ENCODE results near the gene ARHGAP24.
"Not testable (repeated sequence)": the region's sequence is repeated elsewhere in the genome, so short reads cannot be mapped to it uniquely, and the experiment has no call there.

Gene ARHGAP24

DNA sequence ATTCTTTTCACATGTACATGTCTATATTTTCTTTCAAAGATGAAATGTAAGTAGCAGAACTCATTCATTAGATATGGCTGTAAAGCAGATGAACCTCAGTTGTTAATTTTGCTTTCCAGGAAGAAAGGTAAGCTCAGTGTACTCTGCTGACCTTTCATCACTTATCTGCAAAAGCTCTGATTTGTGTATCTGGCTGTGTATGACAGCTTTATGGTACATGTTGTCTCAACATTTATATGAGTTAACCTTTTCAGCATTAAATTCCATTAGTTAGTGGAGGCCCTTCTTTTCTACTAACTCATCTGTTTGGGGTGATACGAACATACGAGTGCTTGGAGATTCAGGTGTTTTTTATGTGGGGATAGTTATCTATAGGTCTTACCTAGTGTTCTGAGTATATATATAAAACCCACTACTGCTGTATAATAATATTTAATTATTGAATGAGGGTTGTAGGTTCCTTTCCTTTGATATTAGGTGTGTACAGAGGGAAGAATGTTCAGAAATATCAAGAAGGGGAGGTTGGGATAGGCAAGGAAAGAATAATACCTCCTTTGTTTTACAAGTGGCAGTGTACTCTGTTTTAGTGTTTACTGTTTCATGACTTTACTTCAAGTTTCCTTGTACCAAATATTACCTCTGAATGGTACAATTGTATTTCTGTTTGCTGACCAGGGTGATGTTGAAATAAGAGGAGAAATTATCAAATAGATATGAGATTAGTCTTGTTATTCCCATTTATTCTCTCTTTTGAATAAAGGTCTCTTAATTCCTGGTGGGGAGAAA lies 395.5 kb downstream of the ARHGAP24 start:
- no peaks in the 10 kb centered on the region for H3K27me3 ChIP-seq (ENCODE audit: low read depth, low read length)
- no peak overlapping the region for H3K4me3 ChIP-seq (ENCODE audit: low read depth in 1 of 2, low read length in 2 of 2)
- H3K27ac ChIP-seq (ENCODE audit: low read length): no peak overlapping the region
- peaks cover 7 to 23% of the 10 kb centered on the region in 2 donors for H3K4me1 ChIP-seq (ENCODE audit: control insufficient read depth in 1 of 2, insufficient read depth in 2 of 2, low read length in 2 of 2)
- H3K36me3 ChIP-seq (ENCODE audit: control insufficient read depth in 1 of 2, insufficient read depth in 2 of 2, low read length in 2 of 2): no peaks in the 10 kb centered on the region
- no peaks in the 10 kb centered on the region for H3K9me3 ChIP-seq (ENCODE audit: control insufficient read depth in 1 of 2, low read length in 2 of 2)

GRCh38 chr4:85873566-85873965 lies 398.6 kb downstream of the ARHGAP24 start:
- Histone ChIP-seq H3K27ac (ENCODE audit: low read length) (no peak overlapping the region), H3K27me3 (ENCODE audit: low read depth, low read length) (no peaks in the 10 kb centered on the region), H3K4me3 (ENCODE audit: low read depth in 1 of 2, low read length in 2 of 2) (no peak overlapping the region), H3K9me3 (ENCODE audit: control insufficient read depth in 1 of 2, low read length in 2 of 2) (no peaks in the 10 kb centered on the region), H3K4me1 (ENCODE audit: control insufficient read depth in 1 of 2, insufficient read depth in 2 of 2, low read length in 2 of 2) (peaks cover 0 to 6% of the 10 kb centered on the region in 2 donors), H3K36me3 (ENCODE audit: control insufficient read depth in 1 of 2, insufficient read depth in 2 of 2, low read length in 2 of 2) (no peaks in the 10 kb centered on the region)

DNA sequence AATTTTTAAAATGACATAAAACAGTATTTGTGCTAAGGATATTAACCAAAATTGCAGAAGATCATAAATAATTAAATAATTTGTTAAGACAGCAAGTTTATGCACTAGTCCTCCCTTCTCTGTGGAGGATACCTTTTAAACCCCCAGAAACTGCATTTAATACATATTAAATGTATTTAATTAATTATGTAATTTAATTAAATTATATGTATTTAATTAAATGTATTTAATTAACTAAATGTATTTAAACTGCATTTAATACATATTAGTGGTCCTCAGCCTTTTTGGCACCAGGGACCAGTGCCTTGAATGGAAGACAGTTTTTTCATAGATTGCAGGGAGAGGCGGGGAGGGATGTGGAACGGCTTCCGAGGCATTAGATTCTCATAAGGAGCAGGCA lies 404.6 kb downstream of the ARHGAP24 start:
- Histone ChIP-seq H3K4me1 (ENCODE audit: control insufficient read depth in 1 of 2, insufficient read depth in 2 of 2, low read length in 2 of 2) (no peaks in the 10 kb centered on the region), H3K36me3 (ENCODE audit: control insufficient read depth in 1 of 2, insufficient read depth in 2 of 2, low read length in 2 of 2) (no peaks in the 10 kb centered on the region), H3K27me3 (ENCODE audit: low read depth, low read length) (no peaks in the 10 kb centered on the region), H3K9me3 (ENCODE audit: control insufficient read depth in 1 of 2, low read length in 2 of 2) (no peaks in the 10 kb centered on the region), H3K27ac (ENCODE audit: low read length) (no peak overlapping the region), H3K4me3 (ENCODE audit: low read depth in 1 of 2, low read length in 2 of 2) (no peak overlapping the region)

GRCh38 chr4:85883180-85883579 lies 408.2 kb downstream of the ARHGAP24 start:
- Histone ChIP-seq H3K4me1 (ENCODE audit: control insufficient read depth in 1 of 2, insufficient read depth in 2 of 2, low read length in 2 of 2) (no peaks in the 10 kb centered on the region), H3K4me3 (ENCODE audit: low read depth in 1 of 2, low read length in 2 of 2) (no peak overlapping the region), H3K27ac (ENCODE audit: low read length) (no peak overlapping the region), H3K36me3 (ENCODE audit: control insufficient read depth in 1 of 2, insufficient read depth in 2 of 2, low read length in 2 of 2) (no peaks in the 10 kb centered on the region), H3K9me3 (ENCODE audit: control insufficient read depth in 1 of 2, low read length in 2 of 2) (no peaks in the 10 kb centered on the region), H3K27me3 (ENCODE audit: low read depth, low read length) (no peaks in the 10 kb centered on the region)

- Histone ChIP-seq H3K4me3 (ENCODE audit: low read depth in 1 of 2, low read length in 2 of 2) (no peak overlapping the region), H3K36me3 (ENCODE audit: control insufficient read depth in 1 of 2, insufficient read depth in 2 of 2, low read length in 2 of 2) (no peaks in the 10 kb centered on the region), H3K4me1 (ENCODE audit: control insufficient read depth in 1 of 2, insufficient read depth in 2 of 2, low read length in 2 of 2) (no peaks in the 10 kb centered on the region), H3K9me3 (ENCODE audit: control insufficient read depth in 1 of 2, low read length in 2 of 2) (no peaks in the 10 kb centered on the region), H3K27me3 (ENCODE audit: low read depth, low read length) (no peaks in the 10 kb centered on the region), H3K27ac (ENCODE audit: low read length) (no peak overlapping the region)
These were observed 409.3 kb downstream of the ARHGAP24 start for GRCh38 chr4:85884251-85884650.

DNA sequence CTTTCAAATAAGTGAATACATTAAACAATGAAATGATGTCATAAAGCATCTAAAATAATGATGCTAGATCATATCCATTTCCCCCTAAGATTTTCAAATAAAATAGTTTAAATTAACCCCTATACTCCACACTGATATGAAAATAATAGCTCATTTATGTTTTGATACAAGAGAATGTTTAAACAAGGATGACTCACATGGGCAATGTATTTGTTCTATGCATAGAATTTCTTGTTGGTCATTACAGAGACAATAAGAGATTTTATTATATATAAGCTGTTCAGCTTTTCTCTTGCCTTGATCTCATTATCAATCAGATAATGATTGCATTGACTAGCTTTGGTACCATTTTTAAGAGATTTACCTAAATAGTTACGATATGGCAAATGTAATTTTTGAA lies 411.7 kb downstream of the ARHGAP24 start:
- Histone ChIP-seq H3K9me3 (ENCODE audit: control insufficient read depth in 1 of 2, low read length in 2 of 2) (no peaks in the 10 kb centered on the region), H3K27ac (ENCODE audit: low read length) (no peak overlapping the region), H3K4me3 (ENCODE audit: low read depth in 1 of 2, low read length in 2 of 2) (no peak overlapping the region), H3K4me1 (ENCODE audit: control insufficient read depth in 1 of 2, insufficient read depth in 2 of 2, low read length in 2 of 2) (no peaks in the 10 kb centered on the region), H3K36me3 (ENCODE audit: control insufficient read depth in 1 of 2, insufficient read depth in 2 of 2, low read length in 2 of 2) (no peaks in the 10 kb centered on the region), H3K27me3 (ENCODE audit: low read depth, low read length) (no peaks in the 10 kb centered on the region)

DNA sequence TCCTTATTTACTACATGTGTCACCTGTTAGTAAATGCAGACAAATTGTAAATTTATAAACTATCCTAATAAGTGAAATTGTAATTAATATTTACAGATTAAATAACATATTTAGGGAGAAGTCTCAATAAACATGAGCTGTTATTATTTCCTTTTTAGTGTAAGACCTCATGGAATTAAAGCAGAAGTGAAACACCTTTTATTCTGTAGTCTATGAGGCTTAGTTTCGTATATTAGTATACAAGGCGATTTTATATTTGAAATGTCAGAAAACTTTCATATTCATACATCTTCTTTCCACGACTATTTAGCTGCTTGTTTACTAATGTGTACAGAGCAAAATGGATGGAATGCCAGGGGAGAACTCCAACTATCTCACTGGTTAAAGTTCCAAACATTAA lies 414.4 kb downstream of the ARHGAP24 start:
- Histone ChIP-seq H3K36me3 (ENCODE audit: control insufficient read depth in 1 of 2, insufficient read depth in 2 of 2, low read length in 2 of 2) (no peaks in the 10 kb centered on the region), H3K9me3 (ENCODE audit: control insufficient read depth in 1 of 2, low read length in 2 of 2) (no peaks in the 10 kb centered on the region)

DNA sequence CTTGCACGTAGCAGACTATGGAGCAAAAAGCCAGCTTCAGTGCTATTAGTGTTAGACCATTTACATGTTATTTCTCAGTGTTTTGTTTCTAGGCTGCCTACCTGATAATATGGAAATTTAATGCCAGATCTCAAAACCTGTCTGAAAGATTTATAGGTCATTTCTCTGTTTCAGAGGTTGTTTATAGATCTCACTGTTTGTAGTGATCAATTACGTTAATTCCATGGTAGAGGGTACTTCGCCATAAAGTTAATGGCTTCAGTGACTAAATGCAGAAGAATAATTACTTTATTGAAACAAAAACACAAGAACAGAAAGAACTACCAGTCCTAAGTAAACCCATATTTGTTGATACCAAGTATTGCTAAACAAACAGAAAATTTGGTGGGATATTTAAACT lies 420.8 kb downstream of the ARHGAP24 start:
- H3K27me3 ChIP-seq (ENCODE audit: low read depth, low read length): no peaks in the 10 kb centered on the region
- H3K9me3 ChIP-seq (ENCODE audit: control insufficient read depth in 1 of 2, low read length in 2 of 2): no peaks in the 10 kb centered on the region
- H3K27ac ChIP-seq (ENCODE audit: low read length): no peak overlapping the region
- H3K4me1 ChIP-seq (ENCODE audit: control insufficient read depth in 1 of 2, insufficient read depth in 2 of 2, low read length in 2 of 2): no peaks in the 10 kb centered on the region
- H3K4me3 ChIP-seq (ENCODE audit: low read depth in 1 of 2, low read length in 2 of 2): no peak overlapping the region
- no peaks in the 10 kb centered on the region for H3K36me3 ChIP-seq (ENCODE audit: control insufficient read depth in 1 of 2, insufficient read depth in 2 of 2, low read length in 2 of 2)

More for the DNA sequence above, 414.4 kb downstream of the ARHGAP24 start:
- no peaks in the 10 kb centered on the region for H3K4me1 ChIP-seq (ENCODE audit: control insufficient read depth in 1 of 2, insufficient read depth in 2 of 2, low read length in 2 of 2)
- H3K27ac ChIP-seq (ENCODE audit: low read length): no peak overlapping the region
- no peak overlapping the region for H3K4me3 ChIP-seq (ENCODE audit: low read depth in 1 of 2, low read length in 2 of 2)
- H3K27me3 ChIP-seq (ENCODE audit: low read depth, low read length): no peaks in the 10 kb centered on the region

DNA sequence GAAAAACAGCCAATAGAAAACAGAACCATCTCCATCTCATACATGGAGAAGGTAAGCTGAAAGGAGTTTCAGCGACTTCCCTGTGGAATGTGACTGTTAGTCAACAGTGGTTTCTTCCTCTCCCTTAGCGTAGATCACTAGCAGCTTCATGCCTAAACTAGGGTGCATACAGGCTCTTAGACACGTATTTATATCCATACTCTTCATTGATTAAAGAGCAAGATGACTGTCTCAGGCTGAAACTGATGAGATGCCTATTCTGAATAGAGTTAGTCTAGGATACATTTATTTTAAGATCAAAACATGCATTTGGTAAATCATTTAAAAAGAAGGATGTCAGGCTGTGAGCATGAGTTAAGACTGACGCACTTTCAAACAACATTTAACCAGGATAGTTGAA lies 423.3 kb downstream of the ARHGAP24 start:
- no peaks in the 10 kb centered on the region for H3K27me3 ChIP-seq (ENCODE audit: low read depth, low read length)
- no peaks in the 10 kb centered on the region for H3K36me3 ChIP-seq (ENCODE audit: control insufficient read depth in 1 of 2, insufficient read depth in 2 of 2, low read length in 2 of 2)
- H3K4me3 ChIP-seq (ENCODE audit: low read depth in 1 of 2, low read length in 2 of 2): no peak overlapping the region
- H3K27ac ChIP-seq (ENCODE audit: low read length): no peak overlapping the region
- no peaks in the 10 kb centered on the region for H3K9me3 ChIP-seq (ENCODE audit: control insufficient read depth in 1 of 2, low read length in 2 of 2)
- no peaks in the 10 kb centered on the region for H3K4me1 ChIP-seq (ENCODE audit: control insufficient read depth in 1 of 2, insufficient read depth in 2 of 2, low read length in 2 of 2)

DNA sequence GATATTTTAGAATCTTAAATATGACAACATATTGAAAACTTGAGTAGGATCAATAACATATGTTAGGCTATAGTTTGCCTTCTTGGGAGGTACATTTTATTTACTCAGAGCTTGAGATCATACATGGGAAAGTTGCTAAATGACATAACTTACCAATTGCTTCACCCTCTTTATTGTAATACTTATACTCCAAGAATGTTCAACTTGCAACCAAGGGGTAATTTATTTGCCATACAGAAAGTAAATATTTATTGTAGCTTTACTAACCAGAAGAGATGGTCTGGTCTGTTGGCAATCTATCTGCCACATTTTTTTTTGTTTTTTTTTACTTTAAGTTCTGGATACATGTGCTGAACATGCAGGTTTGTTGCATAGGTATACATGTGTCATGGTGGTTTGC lies 426.6 kb downstream of the ARHGAP24 start:
- Histone ChIP-seq H3K9me3 (ENCODE audit: control insufficient read depth in 1 of 2, low read length in 2 of 2) (no peaks in the 10 kb centered on the region), H3K27me3 (ENCODE audit: low read depth, low read length) (no peaks in the 10 kb centered on the region), H3K4me3 (ENCODE audit: low read depth in 1 of 2, low read length in 2 of 2) (no peak overlapping the region), H3K27ac (ENCODE audit: low read length) (no peak overlapping the region), H3K36me3 (ENCODE audit: control insufficient read depth in 1 of 2, insufficient read depth in 2 of 2, low read length in 2 of 2) (no peaks in the 10 kb centered on the region), H3K4me1 (ENCODE audit: control insufficient read depth in 1 of 2, insufficient read depth in 2 of 2, low read length in 2 of 2) (peaks cover 0 to 7% of the 10 kb centered on the region in 2 donors)

GRCh38 chr4:85902647-85903046 lies 427.7 kb downstream of the ARHGAP24 start:
- H3K4me3 ChIP-seq (ENCODE audit: low read depth in 1 of 2, low read length in 2 of 2); H3K36me3 ChIP-seq (ENCODE audit: control insufficient read depth in 1 of 2, insufficient read depth in 2 of 2, low read length in 2 of 2); H3K4me1 ChIP-seq (ENCODE audit: control insufficient read depth in 1 of 2, insufficient read depth in 2 of 2, low read length in 2 of 2); H3K27ac ChIP-seq (ENCODE audit: low read length); H3K9me3 ChIP-seq (ENCODE audit: control insufficient read depth in 1 of 2, low read length in 2 of 2); H3K27me3 ChIP-seq (ENCODE audit: low read depth, low read length): not testable (repeated sequence)

DNA sequence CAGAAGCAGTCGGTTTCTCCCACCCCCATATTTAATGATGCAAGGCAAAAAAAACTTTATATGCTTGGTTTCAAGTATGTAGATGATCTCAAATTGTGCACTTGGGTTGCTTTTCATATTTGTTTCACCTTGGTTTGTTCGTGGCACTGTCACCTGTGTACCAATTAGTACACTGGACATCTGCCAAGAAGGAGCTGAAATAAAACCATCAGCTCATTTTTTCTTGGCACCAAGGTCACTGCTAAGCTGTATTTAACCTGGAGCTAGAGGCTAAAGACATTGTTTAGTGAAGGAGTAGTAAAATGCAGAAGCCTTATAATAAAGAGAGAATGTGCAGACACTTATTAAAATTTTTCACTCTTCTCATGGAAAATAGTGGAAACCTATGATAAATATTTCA lies 430.8 kb downstream of the ARHGAP24 start:
- H3K4me1 ChIP-seq (ENCODE audit: control insufficient read depth in 1 of 2, insufficient read depth in 2 of 2, low read length in 2 of 2): peaks cover 0 to 7% of the 10 kb centered on the region in 2 donors

More for the DNA sequence above, 430.8 kb downstream of the ARHGAP24 start:
- Histone ChIP-seq H3K4me3 (ENCODE audit: low read depth in 1 of 2, low read length in 2 of 2) (no peak overlapping the region), H3K9me3 (ENCODE audit: control insufficient read depth in 1 of 2, low read length in 2 of 2) (no peaks in the 10 kb centered on the region), H3K36me3 (ENCODE audit: control insufficient read depth in 1 of 2, insufficient read depth in 2 of 2, low read length in 2 of 2) (no peaks in the 10 kb centered on the region), H3K27me3 (ENCODE audit: low read depth, low read length) (no peaks in the 10 kb centered on the region), H3K27ac (ENCODE audit: low read length) (no peak overlapping the region)
